ENCODE results near the gene SLC4A1. TPM values are rescaled to one million over a fixed set of nuclear protein-coding genes. Genes with fewer than 3 reads are reported as not detected.

Gene SLC4A1
- total RNA-seq, 6 donors from 2014 or later, result 0.46 to 6.3 (median 1.0) TPM; not detected in 1

GRCh38 chr17:44258811-44259351, 9.1 kb downstream of the SLC4A1 start:
- ATAC-seq (ENCODE audit: low FRiP score in 2 of 2), result no peak
- no peaks in the 10 kb centered on the region for H3K27me3 ChIP-seq
- peak in 1 of 2 donors; percentile 67 for DNase-seq
- H3K4me3 ChIP-seq, result no peak overlapping the region
- H3K9me3 ChIP-seq, result no peaks in the 10 kb centered on the region
- H3K36me3 ChIP-seq, result no peaks in the 10 kb centered on the region
- TF ChIP-seq POLR2AphosphoS5 (IDR thresholded peaks at IDR 0.05) (no peak), EP300 (IDR thresholded peaks at IDR 0.05) (no peak), CTCF (IDR thresholded peaks at IDR 0.05) (no peak), POLR2A (IDR thresholded peaks at IDR 0.05) (no peak)
- H3K4me1 ChIP-seq, result no peaks in the 10 kb centered on the region
- no peak overlapping the region for H3K27ac ChIP-seq
- 68 to 75% methylated on average over 12 to 15 of the region's 17 CpGs for WGBS, 2 donors

- Histone ChIP-seq H3K9me3 (no peaks in the 10 kb centered on the region), H3K27ac (no peak overlapping the region), H3K4me3 (no peak overlapping the region), H3K36me3 (no peaks in the 10 kb centered on the region), H3K4me1 (no peaks in the 10 kb centered on the region), H3K27me3 (no peaks in the 10 kb centered on the region)
- no peak for ATAC-seq (ENCODE audit: low FRiP score in 2 of 2)
- DNase-seq, result no peak
- TF ChIP-seq POLR2A (IDR thresholded peaks at IDR 0.05), result no peak
- no peak for TF ChIP-seq EP300 (IDR thresholded peaks at IDR 0.05)
- WGBS, 2 donors, result 88 to 93% methylated on average over 21 to 23 of the region's 23 CpGs
Observed at GRCh38 chr17:44257815-44258760, 9.8 kb downstream of the SLC4A1 start.

GRCh38 chr17:44256671-44257070, 11.3 kb downstream of the SLC4A1 start:
- Histone ChIP-seq H3K27me3 (no peaks in the 10 kb centered on the region), H3K4me1 (no peaks in the 10 kb centered on the region), H3K27ac (no peak overlapping the region), H3K9me3 (no peaks in the 10 kb centered on the region), H3K4me3 (no peak overlapping the region), H3K36me3 (no peaks in the 10 kb centered on the region)
- TF ChIP-seq POLR2A (IDR thresholded peaks at IDR 0.05) (no peak), EP300 (IDR thresholded peaks at IDR 0.05) (no peak), POLR2AphosphoS5 (IDR thresholded peaks at IDR 0.05) (no peak), CTCF (IDR thresholded peaks at IDR 0.05) (no peak)
- WGBS, 2 donors, result 59 to 73% methylated on average over 3 to 4 of the region's 4 CpGs
- DNase-seq (no peak), ATAC-seq (ENCODE audit: low FRiP score in 2 of 2) (no peak)

- H3K4me3 ChIP-seq, result no peak overlapping the region
- H3K27me3 ChIP-seq, result no peaks in the 10 kb centered on the region
- no peak overlapping the region for H3K27ac ChIP-seq
- no peaks in the 10 kb centered on the region for H3K36me3 ChIP-seq
- DNase-seq (no peak), ATAC-seq (ENCODE audit: low FRiP score in 2 of 2) (no peak)
- WGBS, 2 donors, result 78 to 81% methylated on average over 2 of the region's 2 CpGs
- no peaks in the 10 kb centered on the region for H3K4me1 ChIP-seq
- H3K9me3 ChIP-seq, result no peaks in the 10 kb centered on the region
- TF ChIP-seq EP300 (IDR thresholded peaks at IDR 0.05) (no peak), POLR2AphosphoS5 (IDR thresholded peaks at IDR 0.05) (no peak)
Observed at GRCh38 chr17:44255915-44256314, 12.0 kb downstream of the SLC4A1 start.

- Histone ChIP-seq H3K4me1 (no peaks in the 10 kb centered on the region), H3K27ac (no peak overlapping the region), H3K4me3 (no peak overlapping the region), H3K9me3 (no peaks in the 10 kb centered on the region), H3K27me3 (no peaks in the 10 kb centered on the region), H3K36me3 (no peaks in the 10 kb centered on the region)
- TF ChIP-seq CTCF (IDR thresholded peaks at IDR 0.05) (no peak), POLR2A (IDR thresholded peaks at IDR 0.05) (no peak), EP300 (IDR thresholded peaks at IDR 0.05) (no peak), POLR2AphosphoS5 (IDR thresholded peaks at IDR 0.05) (no peak)
- DNase-seq, result no peak
- WGBS, 2 donors, result 66 to 70% methylated on average over 10 of the region's 10 CpGs
- ATAC-seq (ENCODE audit: low FRiP score in 2 of 2), result no peak
Observed at GRCh38 chr17:44254361-44255095, 13.4 kb downstream of the SLC4A1 start.

All from upper lobe of left lung (tissue), 6 donors.